Parathyroid adenoma (tissue), 2 donors: Measurements from ENCODE around the gene WDR87.
A peak's percentile ranks its signal among the peaks of the same experiment; 100 is the strongest.
"Not testable (repeated sequence)": the region's sequence is repeated elsewhere in the genome, so short reads cannot be mapped to it uniquely, and the experiment has no call there.

Experiments used
- H2AFZ ChIP-seq: fragments of 300-600 bp; sonication (generic); one replicate; pipeline ENCODE4 v1.7.0; 2017; ENCODE audit warnings: antibody characterized with exemption, mild to moderate bottlenecking
- H3K27ac ChIP-seq: fragments of 300-600 bp; sonication (generic); one replicate; pipeline ENCODE4 v1.7.0; 2017
- H3K27me3 ChIP-seq: fragments of 300-600 bp; sonication (generic); one replicate; pipeline ENCODE4 v1.7.0; 2017; ENCODE audit warnings: low read length; ENCODE audit not compliant: control insufficient read depth, insufficient read depth
- H3K36me3 ChIP-seq: fragments of 300-600 bp; sonication (generic); one replicate; pipeline ENCODE4 v1.7.0; 2017; ENCODE audit warnings: low read length; ENCODE audit not compliant: control insufficient read depth, insufficient read depth
- H3K4me1 ChIP-seq: fragments of 300-600 bp; sonication (generic); one replicate; pipeline ENCODE4 v1.7.0; 2017; ENCODE audit warnings: control low read depth
- H3K4me2 ChIP-seq: fragments of 300-600 bp; sonication (generic); one replicate; pipeline ENCODE4 v1.7.0; 2017; ENCODE audit warnings: low read length
- H3K4me3 ChIP-seq: fragments of 300-600 bp; sonication (generic); one replicate; pipeline ENCODE4 v1.7.0; 2017; ENCODE audit warnings: low read depth, low read length
- H3K79me2 ChIP-seq: fragments of 300-600 bp; sonication (generic); one replicate; pipeline ENCODE4 v1.7.0; 2017; ENCODE audit warnings: control low read depth
- H3K9ac ChIP-seq: fragments of 300-600 bp; sonication (generic); one replicate; pipeline ENCODE4 v1.7.0; 2017; ENCODE audit warnings: mild to moderate bottlenecking
- H3K9me3 ChIP-seq: fragments of 300-600 bp; sonication (generic); one replicate; pipeline ENCODE4 v1.7.0; 2017; ENCODE audit warnings: low read length; ENCODE audit not compliant: control insufficient read depth
- CTCF ChIP-seq: fragments of 300-600 bp; sonication (generic); IDR thresholded peaks from one replicate; pipeline ENCODE4 v1.7.0; 2017; ENCODE audit warnings: antibody characterized with exemption, mild to moderate bottlenecking
- donor health status: primary hyperparathyroidism.

WDR87 gene

GRCh38 chr19:37867831-37868230 lies 38.6 kb downstream of the WDR87 start:
- no peaks in the 10 kb centered on the region for H3K9me3 ChIP-seq
- H3K27ac ChIP-seq = no peak overlapping the region
- H3K9ac ChIP-seq = no peak overlapping the region
- H3K79me2 ChIP-seq = no peaks in the 10 kb centered on the region
- no peaks in the 10 kb centered on the region for H3K36me3 ChIP-seq
- H3K4me2 ChIP-seq = no peak overlapping the region
- no peaks in the 10 kb centered on the region for H3K4me1 ChIP-seq
- no peak for TF ChIP-seq CTCF
- no peak overlapping the region for H2AFZ ChIP-seq
- no peaks in the 10 kb centered on the region for H3K27me3 ChIP-seq
- no peak overlapping the region for H3K4me3 ChIP-seq

- H3K36me3 ChIP-seq, H3K9ac ChIP-seq, H2AFZ ChIP-seq, H3K9me3 ChIP-seq, H3K27me3 ChIP-seq, H3K4me1 ChIP-seq, H3K4me3 ChIP-seq, H3K79me2 ChIP-seq, H3K27ac ChIP-seq, H3K4me2 ChIP-seq: not testable (repeated sequence)
These were observed 40.5 kb downstream of the WDR87 start for GRCh38 chr19:37865930-37866329.

- H3K4me1 ChIP-seq = no peaks in the 10 kb centered on the region
- no peaks in the 10 kb centered on the region for H3K79me2 ChIP-seq
- no peak for TF ChIP-seq CTCF
- H3K27ac ChIP-seq = no peak overlapping the region
- H2AFZ ChIP-seq = no peak overlapping the region
- H3K4me3 ChIP-seq = no peak overlapping the region
- no peaks in the 10 kb centered on the region for H3K9me3 ChIP-seq
- no peaks in the 10 kb centered on the region for H3K27me3 ChIP-seq
- H3K4me2 ChIP-seq = no peak overlapping the region
- H3K36me3 ChIP-seq = no peaks in the 10 kb centered on the region
- H3K9ac ChIP-seq = no peak overlapping the region
These were observed 41.9 kb downstream of the WDR87 start for GRCh38 chr19:37864501-37864900.

- H3K4me3 ChIP-seq = peak overlapping the region; percentile 47
- TF ChIP-seq CTCF = no peak
These were observed 51.3 kb downstream of the WDR87 start for GRCh38 chr19:37855098-37855497.

GRCh38 chr19:37845932-37846331 lies 60.5 kb downstream of the WDR87 start:
- TF ChIP-seq CTCF = no peak
- no peaks in the 10 kb centered on the region for H3K4me1 ChIP-seq
- no peak overlapping the region for H3K9ac ChIP-seq
- H3K4me3 ChIP-seq = no peak overlapping the region
- H3K4me2 ChIP-seq = no peak overlapping the region
- no peaks in the 10 kb centered on the region for H3K79me2 ChIP-seq
- no peaks in the 10 kb centered on the region for H3K9me3 ChIP-seq
- H3K27me3 ChIP-seq = no peaks in the 10 kb centered on the region
- no peak overlapping the region for H2AFZ ChIP-seq
- H3K36me3 ChIP-seq = no peaks in the 10 kb centered on the region
- no peak overlapping the region for H3K27ac ChIP-seq

More at GRCh38 chr19:37855098-37855497, 51.3 kb downstream of the WDR87 start:
- Histone ChIP-seq H3K9ac (no peak overlapping the region), H3K4me1 (no peaks in the 10 kb centered on the region), H2AFZ (no peak overlapping the region), H3K4me2 (peak overlapping the region; percentile 49), H3K79me2 (no peaks in the 10 kb centered on the region), H3K27me3 (no peaks in the 10 kb centered on the region), H3K9me3 (no peaks in the 10 kb centered on the region), H3K36me3 (no peaks in the 10 kb centered on the region), H3K27ac (no peak overlapping the region)
